DOHH2 (cell line): ENCODE results near the gene REG3A.

Source experiments
- CTCF ChIP-seq: fragments of 200-600 bp; sonication (generic); IDR thresholded peaks from one replicate; pipeline ENCODE4 v1.5.1; 2014; ENCODE audit warnings: antibody characterized with exemption, mild to moderate bottlenecking, low read depth, low read length; ENCODE audit not compliant: poor library complexity, severe bottlenecking
- EZH2phosphoT487 ChIP-seq: fragments of 200-600 bp; sonication (generic); IDR thresholded peaks from 2 replicates; pipeline ENCODE4 v1.6.1; 2017; ENCODE audit warnings: borderline replicate concordance, mild to moderate bottlenecking, antibody characterized with exemption, low read length, moderate library complexity, mixed read lengths

GRCh38 chr2:79171348-79171958 lies 11.9 kb upstream of the REG3A start:
- TF ChIP-seq CTCF (no peak), EZH2phosphoT487 (no peak)
